Stimulated activated CD4-positive, alpha-beta T cell treated with anti-CD3 and anti-CD28 coated beads, Interleukin-2, amount 100 ng/mL, for 4 hours (primary cell): ENCODE measurements around the gene ACP7.
"Not testable (repeated sequence)": the region's sequence is repeated elsewhere in the genome, so short reads cannot be mapped to it uniquely, and the experiment has no call there.

ENCODE experiments used
- DNase-seq: peaks from one replicate; pipeline ENCODE4 v3.0.0-alpha.2; 2020; ENCODE audit warnings: low read depth

ACP7 gene

DNA sequence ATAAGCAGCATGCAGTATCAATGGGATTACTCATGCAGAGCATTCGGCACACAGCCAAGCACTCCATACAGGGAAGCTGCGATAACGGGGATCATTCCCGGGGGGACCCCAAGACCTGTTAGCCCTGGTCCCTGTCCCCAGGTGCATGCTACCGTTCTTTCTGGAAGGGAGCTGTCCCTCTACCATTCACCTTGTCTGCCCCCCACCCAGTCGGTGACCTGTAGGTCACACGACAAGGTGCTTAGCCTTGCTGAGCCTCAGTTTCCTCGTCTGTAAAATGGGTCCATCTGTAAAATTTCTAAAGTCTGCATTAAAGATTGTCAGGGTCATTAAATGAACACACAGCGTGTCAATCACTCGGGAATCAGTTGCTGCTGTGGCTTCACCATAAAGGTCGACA lies 6.8 kb upstream of the ACP7 start:
- DNase-seq, result no peak

DNA sequence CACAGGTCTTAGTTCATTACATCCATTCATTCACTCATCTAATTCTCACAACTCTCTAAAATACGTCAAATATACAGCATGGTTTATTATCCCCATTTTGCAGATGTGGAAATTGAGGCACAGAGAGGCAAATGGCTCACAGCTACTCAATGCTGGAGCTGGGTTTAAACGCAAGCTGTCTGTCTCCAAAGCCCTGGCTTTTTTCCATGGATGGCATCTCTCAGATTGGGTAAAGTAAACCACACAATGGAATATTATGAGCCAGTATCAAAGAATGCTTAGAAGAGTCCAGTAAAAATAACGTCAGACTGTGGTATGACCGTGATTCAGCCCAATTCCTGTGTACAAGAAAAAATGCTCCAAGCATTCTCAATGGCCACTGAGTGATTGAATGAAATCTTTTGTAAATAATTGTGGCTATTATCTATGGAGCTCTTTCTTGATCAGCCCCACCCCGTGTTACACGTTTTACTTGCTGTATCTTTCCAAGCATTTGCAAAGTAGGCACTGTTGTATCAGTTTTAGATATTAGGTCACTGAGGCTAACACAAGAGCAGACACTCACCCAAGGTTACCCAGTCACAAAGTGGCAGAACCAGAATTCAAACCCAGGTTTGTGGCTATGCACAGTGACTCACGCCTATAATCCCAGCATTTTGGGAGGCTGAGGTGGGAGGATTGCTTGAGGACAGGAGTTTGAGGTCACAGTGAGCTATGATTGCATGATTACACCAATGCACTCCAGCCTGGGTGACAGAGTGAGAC lies 5.5 kb upstream of the ACP7 start:
- no peak for DNase-seq

DNA sequence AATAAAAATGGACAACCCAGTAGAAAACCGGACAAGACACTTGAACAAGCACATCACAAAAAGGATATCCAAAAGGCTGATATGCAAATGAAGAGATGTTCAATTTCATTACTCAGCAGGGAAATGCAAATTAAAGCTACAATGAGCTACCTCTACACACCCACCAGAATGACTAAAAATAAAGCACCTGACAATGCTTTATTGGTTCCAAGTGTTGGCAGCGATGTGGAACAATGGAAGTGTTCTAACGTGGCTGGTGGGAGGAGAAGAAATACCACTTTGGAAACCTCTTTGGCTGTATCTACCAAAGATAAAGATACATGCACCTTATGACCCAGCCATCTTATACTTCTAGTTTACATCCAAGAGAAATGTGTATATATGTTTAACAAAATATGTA lies 3.7 kb upstream of the ACP7 start:
- DNase-seq, result no peak

DNA sequence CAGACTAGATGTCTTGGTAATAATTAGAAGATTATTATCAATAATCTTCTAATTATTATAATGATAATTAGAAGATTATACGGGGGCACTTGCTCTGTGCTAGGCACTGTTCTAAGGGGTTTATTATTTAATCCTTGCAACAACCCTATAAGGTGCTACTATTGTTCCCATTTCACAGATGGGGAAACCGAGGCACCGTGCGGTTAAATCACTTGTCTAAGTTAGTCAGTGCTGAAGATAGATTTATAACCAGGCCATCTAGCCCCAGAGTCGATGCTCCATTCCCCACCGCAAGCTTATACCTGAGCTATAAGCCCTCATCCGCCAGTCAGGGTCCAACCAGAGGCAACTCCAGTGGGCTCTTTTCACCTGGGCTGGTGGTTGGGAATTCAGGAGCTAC lies 2.0 kb upstream of the ACP7 start:
- DNase-seq, result no peak

DNA sequence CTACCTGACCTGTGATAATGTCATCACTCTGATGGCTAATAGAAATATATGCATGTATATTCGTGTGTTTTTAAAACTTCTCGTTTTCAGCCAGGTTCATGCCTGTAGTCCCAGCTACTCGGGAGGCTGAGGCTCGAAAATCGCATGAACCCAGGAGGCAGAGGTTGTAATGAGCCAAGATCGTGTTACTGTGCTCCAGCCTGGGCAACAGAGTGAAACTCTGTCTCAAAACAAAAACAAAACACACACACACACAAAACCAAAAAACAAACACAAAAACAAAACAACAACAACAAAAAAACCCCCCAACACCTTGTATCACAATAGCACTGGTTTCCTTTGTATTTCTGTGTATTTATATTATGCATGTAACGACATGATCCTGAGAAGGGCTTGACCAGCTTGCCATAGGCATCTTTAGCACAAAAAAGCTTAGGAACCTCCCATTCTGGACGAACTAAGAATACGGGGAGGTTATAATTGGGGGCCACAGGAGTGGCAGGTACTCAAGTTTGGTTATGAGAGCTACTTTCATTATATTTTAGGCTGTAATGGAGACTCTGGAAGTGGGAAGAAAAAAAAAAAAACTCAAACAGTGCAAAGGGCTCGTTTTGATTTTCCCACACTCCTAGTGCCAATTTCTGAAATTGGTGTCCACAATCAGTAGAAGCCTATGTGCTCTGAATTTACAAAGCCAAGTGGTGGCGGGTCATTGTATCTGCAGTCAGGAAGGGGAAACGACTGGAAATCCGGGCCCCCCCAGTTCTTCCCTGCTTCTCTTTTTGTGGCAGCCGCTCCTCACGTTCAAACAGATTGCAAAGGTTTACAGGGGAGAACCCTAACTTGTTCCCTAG lies 1.2 kb upstream of the ACP7 start:
- no peak for DNase-seq

DNA sequence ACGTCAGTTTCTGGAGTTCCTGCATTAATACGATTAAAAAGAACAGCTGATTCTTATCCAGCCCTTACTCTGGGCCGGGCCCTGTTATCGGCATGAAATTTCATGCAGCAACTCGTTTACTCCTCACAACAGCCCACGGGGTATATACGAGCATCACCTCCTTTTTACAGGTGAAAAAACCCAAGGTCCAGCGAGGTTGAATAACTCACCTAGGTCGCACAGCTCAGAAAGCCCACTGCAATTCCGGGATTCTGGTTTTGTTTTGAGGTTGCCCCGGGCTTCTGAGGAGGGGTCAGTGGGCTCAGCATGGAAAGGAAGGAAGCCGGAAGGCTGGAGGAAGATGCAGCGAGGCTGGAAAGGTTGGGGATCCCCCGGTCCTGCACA lies 577 bp upstream of the ACP7 start:
- no peak for DNase-seq

DNA sequence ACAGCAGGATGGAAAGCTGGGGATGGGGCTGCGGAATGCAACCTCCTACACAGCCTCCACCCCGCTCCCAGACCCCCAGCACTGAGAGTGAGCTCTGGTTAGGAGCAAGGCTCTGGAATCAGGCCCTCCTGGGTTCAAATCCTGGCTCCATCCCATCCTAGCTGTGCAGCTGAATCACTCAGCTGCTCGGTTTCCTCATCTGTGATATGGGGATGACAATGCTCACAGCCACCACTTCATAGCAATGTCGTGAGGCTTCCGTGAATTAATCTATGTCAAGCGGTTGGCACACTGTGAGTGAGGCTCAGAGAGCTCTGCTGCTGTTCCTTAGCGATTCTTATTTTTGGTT lies 538 bp downstream of the ACP7 start:
- no peak for DNase-seq

DNA sequence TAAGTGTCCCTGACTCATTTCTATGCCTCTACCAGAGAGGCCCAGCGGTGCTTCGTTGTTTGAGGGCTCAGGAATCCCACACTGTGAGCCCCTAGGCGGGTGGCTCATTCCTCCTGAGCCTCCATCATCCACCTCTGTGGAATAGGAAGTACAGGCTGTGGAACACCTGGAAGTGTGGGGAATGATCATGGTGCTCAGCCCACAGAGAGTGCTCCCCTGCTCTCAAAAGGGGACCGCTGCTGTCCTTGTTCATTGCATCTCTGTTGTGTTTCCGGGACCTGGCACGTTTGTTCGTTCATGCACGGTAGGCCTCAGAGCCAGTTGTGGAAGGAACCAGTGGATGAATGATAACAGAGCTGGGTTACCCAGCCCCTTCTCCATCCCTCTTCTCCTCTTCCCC lies 1.2 kb downstream of the ACP7 start:
- DNase-seq, result no peak

DNA sequence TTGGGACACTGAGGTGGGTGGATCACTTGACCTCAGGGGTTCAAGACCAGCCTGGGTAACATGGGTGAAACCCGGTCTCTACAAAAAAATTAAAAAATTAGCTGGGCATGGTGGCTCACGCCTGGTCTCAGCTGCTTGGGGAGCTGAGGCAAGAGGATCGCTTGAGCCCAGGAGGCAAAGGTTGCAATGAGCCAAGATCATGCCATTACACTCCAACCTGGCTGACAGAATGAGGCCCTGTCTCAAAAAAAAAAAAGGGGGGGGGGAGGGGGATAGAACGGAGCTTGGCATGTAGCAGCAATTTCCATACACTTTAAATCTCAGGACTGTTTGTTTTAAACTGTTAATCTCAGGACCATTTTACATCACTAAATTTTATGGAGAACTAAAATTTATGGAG lies 2.2 kb downstream of the ACP7 start:
- no peak for DNase-seq

DNA sequence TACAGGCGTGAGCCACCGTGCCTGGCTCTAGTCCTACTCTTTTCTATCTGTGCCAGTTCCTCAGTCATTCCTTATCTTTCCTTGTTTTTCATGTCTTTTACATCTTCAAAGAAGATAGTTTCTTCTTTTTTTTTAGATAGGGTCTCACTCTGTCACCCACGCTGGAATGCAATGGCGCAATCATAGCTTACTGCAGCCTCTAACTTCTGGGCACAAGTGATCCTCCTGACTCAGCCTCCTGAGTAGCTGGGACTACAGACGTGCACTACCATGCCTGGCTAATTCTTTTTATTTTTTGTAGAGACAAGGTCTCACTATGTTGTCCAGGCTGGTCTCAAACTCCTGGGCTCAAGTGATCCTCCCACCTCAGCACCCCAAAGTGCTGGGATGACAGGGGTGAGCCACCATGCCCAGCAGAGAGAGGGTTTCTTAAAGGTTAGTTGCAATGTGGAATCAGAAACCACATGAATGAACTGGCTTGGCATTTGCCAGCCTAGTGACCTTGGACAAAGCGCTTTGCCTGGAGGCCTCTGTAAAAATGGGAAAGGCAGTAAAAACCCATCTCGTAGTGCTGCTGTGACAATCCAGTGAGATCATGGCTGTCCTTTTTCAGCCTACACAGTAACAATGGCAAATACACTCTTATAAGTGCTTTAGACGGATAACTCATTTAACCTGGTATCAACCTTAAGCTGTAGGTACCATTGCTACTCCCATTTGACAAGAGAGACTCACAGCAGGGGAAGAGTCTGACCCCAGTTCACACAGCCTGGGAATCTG lies 3.9 kb downstream of the ACP7 start:
- DNase-seq, result no peak

DNA sequence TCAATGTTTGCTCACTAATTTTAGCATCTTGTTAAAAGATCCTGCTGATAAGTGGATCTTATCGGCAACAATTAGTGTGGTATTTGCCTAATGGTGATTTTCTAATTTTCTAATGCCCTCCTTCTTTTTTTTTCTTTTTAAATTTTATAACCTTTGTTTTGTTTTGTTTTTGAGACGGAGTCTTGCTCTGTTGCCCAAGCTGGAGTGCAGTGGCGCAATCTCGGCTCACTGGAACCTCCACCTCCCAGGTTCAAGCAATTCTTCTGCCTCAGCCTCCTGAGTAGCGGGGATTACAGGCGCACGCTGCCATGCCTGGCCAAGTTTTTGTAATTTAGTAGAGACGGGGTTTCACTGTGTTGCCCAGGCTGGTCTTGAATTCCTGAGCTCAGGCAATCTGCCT lies 5.8 kb downstream of the ACP7 start:
- not testable (repeated sequence) for DNase-seq

DNA sequence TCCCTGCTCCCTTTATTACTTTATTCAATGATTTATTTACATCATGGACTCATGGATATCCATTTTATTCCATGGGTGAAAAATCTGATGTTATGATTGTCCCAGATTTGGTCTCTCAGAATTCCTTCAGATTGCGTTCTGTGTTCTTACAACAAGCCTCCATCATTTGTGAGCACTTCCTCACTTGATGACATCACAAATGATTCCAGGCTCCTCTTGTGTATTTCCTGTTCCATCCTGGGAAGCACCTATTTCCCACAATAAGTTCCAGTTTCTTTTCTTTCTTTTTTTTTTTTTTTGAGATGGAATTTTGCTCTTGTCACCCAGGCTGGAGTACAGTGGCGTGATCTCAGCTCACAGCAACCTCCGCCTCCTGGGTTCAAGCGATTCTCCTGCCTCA lies 6.7 kb downstream of the ACP7 start:
- no peak for DNase-seq

DNA sequence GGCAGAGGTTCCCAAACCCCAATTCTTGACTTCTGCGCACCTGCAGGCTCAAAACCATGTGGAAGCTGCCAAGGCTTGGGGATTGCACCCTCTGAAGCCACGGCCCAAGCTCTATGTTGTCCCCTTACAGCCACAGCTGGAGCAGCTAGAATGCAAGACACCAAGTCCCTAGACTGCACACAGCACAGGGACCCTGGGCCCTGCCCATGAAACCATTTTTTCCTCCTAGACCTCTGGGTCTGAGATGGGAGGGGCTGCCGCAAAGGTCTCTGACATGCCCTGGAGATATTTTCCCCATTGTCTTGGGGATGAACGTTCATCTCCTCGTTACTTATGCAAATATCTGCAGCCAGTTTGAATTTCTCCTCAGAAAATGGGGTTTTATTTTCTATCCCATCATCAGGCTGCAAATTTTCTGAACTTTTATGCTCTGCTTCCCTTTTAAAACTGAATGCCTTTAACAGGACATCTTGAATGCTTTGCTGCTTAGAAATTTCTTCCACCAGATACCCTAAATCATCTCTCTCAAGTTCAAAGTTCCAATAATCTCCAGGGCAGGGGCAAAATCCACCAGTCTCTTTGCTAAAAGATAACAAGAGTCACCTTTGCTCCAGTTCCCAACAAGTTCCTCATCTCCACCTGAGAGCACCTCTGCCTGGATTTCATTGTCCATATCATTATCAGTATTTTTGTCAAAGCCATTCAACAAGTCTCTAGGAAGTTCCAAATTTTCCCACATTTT lies 11.8 kb downstream of the ACP7 start:
- not testable (repeated sequence) for DNase-seq

DNA sequence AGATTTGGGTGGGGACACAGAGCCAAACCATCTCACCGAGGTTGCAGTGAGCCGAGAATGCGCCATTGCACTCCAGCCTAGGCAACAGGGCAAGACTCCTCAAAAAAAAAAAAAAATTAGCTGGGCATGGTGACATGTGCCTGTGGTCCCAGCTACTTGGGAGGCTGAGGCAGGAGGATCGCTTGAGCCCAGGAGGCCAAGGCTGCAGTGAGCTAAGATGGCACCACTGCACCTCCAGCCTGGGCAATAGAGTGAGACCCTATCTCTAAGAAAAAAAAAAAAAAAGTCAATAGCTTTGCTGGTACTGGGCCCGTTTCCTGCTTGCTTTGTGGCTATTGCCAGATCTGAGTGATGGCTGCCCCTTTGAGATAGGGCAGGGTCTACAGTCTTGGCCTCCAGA lies 13.1 kb downstream of the ACP7 start:
- no peak for DNase-seq

DNA sequence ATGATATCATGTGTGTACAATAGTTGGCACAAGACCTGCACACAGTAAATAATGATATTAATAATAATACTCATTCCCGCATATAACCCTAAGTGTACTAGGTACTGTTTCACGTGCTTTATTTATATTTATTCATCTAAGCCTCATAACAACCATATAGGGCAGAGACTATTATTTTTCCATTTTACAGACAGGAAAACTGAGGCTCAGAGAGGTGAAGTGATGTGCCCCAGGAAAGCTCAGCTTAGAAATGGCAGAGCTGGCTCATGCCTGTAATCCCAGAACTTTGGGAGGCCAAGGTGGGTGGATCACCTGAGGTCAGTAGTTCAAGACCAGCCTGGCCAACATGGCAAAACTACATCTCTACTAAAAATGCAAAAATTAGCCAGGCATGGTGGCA lies 13.6 kb downstream of the ACP7 start:
- no peak for DNase-seq

DNA sequence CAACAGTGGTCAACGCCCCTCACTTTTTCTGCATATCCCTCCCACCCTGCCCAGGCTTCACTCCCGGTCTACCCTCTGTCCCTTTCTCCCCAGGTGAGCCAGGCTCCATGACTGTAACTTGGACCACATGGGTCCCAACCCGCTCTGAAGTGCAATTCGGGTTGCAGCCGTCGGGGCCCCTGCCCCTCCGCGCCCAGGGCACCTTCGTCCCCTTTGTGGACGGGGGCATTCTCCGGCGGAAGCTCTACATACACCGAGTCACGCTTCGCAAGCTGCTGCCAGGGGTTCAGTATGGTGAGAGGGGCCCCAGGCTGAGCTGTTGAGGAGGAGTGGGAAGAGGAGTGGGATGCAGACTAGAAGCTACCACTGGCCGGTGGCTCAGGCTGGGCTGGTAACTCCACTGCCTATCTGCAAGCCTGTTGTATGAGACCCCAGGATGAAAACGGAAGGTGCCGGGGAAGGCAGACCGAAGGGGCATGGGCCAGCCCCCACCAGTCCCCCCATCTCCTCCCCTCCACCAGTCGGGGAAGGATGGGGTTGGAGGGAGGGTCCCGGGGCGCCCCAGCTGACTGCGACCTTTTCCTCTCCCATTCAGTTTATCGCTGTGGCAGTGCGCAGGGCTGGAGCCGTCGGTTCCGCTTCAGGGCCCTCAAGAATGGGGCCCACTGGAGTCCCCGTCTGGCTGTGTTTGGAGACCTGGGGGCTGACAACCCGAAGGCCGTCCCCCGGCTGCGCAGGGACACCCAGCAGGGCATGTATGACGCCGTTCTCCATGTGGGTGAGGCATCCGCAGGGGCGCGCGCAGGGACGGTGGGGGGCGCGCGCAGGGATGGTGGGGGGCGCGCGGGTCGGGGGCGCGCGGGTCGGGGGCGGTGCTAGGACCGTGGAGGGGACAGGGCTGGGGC lies 14.4 kb downstream of the ACP7 start:
- DNase-seq, result no peak

DNA sequence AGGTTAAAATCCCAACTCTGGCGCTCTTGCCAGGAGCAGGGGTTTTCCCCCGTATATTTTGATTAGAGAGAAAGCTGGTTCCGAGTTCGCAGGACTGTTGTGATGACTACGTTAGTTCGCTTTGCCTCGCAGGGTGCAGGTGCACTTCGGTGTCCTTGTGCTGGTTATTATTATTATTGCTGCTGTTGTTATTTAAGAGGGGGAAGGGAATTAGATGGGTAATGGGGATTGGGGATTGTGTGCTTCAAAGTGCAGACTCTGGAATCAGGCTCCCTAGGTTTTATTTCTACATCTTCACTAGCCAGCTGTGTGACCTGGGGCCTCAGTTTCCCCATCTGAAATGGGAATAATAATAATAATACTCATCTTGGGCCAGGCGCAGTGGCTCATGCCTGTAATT lies 15.2 kb downstream of the ACP7 start:
- DNase-seq, result no peak

DNA sequence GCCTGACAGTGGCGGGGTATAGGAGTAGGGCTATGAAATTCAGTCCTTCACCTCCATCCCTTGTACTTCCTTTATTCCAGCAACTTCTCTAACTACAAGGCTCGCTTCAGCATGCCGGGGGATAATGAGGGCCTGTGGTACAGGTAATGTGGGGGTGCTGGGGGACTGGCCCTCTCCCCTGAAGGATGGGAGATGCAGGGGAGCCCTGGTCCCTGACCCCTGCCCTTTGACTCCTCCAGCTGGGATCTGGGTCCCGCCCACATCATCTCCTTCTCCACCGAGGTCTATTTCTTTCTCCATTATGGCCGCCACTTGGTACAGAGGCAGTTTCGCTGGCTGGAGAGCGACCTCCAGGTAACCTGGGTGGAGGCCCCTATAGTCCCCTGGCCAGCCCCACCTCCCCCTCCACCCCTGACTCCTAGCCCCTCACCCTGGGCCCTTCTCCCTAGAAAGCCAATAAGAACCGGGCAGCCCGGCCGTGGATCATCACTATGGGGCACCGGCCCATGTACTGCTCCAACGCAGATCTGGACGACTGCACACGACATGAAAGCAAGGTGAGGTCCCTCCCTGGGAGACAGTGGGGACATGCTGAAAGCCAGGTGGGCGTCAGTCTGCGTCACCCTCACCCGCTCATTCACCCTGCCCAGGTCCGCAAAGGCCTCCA lies 16.5 kb downstream of the ACP7 start:
- DNase-seq, result no peak

DNA sequence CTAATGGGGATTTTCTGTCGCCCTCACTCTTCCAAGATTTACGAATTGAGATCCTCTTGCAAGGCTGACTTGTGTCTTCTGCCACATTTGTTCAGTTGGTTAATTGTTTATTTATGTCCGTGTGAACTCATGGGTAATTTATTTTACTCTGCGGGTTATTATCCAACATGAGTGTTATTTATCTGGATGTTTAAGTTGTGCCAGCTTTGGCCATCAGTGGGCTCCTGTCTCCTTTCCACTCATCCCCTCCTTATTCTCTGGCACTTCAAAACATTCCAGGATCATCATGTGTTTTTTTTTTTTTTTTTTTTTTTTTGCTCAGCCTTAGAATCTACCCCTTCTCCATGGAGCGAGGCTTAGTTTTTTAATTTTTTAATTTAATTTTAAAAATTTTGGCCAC lies 19.0 kb downstream of the ACP7 start:
- DNase-seq, result no peak

DNA sequence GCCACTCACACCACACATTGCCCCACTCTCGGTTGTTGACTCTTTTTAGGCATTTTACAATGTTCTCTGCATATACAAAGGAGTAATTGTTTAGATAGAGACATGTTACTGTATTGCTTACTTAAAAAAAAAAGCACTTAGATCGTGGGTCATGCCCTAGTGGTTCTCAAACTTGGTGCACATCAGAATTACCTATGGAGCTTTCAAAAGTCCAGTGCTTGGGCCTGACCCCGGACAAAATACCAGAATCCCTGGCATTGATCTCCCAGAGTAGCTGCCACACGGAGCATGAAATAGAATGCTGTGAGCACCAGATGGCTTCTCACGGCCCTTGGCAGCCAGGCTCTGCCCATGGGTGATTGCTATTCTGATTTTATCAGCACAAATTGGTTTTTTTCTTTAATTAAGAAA lies 20.0 kb downstream of the ACP7 start:
- no peak for DNase-seq

DNA sequence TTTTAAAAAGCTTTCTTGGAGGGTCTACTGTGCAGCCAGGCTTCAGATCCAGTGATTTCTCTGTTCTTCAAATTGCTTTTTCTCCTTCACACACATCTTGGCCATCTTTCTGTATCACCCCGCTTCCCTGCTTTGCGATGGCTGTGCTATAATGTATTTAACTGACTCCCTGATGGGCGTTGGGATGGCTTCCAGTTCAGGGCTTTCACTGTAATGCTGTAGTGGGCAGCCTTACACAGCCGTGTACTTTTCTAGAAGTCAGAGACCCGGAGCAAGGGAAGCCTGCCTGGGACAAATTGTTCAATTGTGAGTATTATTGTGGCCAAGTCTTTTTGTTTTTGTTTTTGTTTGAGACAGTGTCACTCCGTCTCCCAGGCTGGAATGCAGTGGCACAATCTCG lies 22.0 kb downstream of the ACP7 start:
- DNase-seq, result no peak
